PC-9 (cell line): ENCODE measurements around the gene GATAD1. TPM values are rescaled to one million over a fixed set of nuclear protein-coding genes. Genes with fewer than 3 reads are reported as not detected.

Experiments
- BruUV-seq: library from RNA; stranded (reverse); fragments of 400-500 nt; replicated peaks from 2 replicates; lab custom pipeline; 2021; lab: Mats Ljungman, UMichigan
- CTCF ChIA-PET: fragments of 300-600 bp; sonication (Branson Sonifier 250); formaldehyde crosslinking; loops from one replicate; lab custom pipeline; 2022; ENCODE audit warnings: antibody characterized with exemption; lab: Charles Lee
- POLR2A ChIA-PET: fragments of 300-600 bp; sonication (Branson Sonifier 250); formaldehyde crosslinking; loops from one replicate; lab custom pipeline; 2022; ENCODE audit warnings: antibody characterized with exemption; ENCODE audit not compliant: unreplicated experiment; lab: Charles Lee
- DNase-seq, 2 experiments: peaks; one replicate each; pipeline versions ENCODE4 v3.0.0 to v3.0.0-alpha.2; 2015 to 2022; ENCODE audit warnings: mixed read lengths in 1 of 2
- H2AFZ ChIP-seq: fragments of 200-600 bp; sonication (generic); 2 replicates; pipeline ENCODE4 v1.8.1; 2017; ENCODE audit warnings: antibody characterized with exemption
- H3F3A ChIP-seq: fragments of 200-600 bp; sonication (generic); 2 replicates; pipeline ENCODE4 v1.8.1; 2017; ENCODE audit warnings: antibody characterized with exemption, mild to moderate bottlenecking, low read depth; ENCODE audit not compliant: insufficient read depth
- H3K27ac ChIP-seq: fragments of 200-600 bp; sonication (generic); 2 replicates; pipeline ENCODE4 v1.6.1; 2016; ENCODE audit warnings: mixed run types
- H3K27me3 ChIP-seq: fragments of 200-600 bp; sonication (generic); 2 replicates; pipeline ENCODE4 v1.6.1; 2016; ENCODE audit warnings: low read depth, mixed run types; ENCODE audit not compliant: insufficient read depth
- H3K36me3 ChIP-seq: fragments of 200-600 bp; sonication (generic); 2 replicates; pipeline ENCODE4 v1.6.1; 2016; ENCODE audit warnings: low read depth, mixed run types
- H3K4me1 ChIP-seq: fragments of 200-600 bp; sonication (generic); replicated peaks from 2 replicates; pipeline ENCODE4 v1.6.1; 2016; ENCODE audit warnings: mixed run types; ENCODE audit not compliant: insufficient read depth
- H3K4me2 ChIP-seq: fragments of 200-600 bp; sonication (generic); 2 replicates; pipeline ENCODE4 v1.6.1; 2017; ENCODE audit warnings: mixed run types
- H3K4me3 ChIP-seq: fragments of 200-600 bp; sonication (generic); 2 replicates; pipeline ENCODE4 v1.6.1; 2016; ENCODE audit warnings: mixed run types
- H3K79me2 ChIP-seq: fragments of 200-600 bp; sonication (generic); 2 replicates; pipeline ENCODE4 v1.6.1; 2017; ENCODE audit warnings: low read depth, mixed run types
- H3K9me2 ChIP-seq: fragments of 200-600 bp; sonication (generic); 2 replicates; pipeline ENCODE4 v1.8.1; 2017; ENCODE audit warnings: mild to moderate bottlenecking; ENCODE audit not compliant: insufficient read depth
- H3K9me3 ChIP-seq: fragments of 200-600 bp; sonication (generic); 2 replicates; pipeline ENCODE4 v1.8.1; 2016; ENCODE audit warnings: low read depth; ENCODE audit not compliant: insufficient read depth
- H4K20me1 ChIP-seq: fragments of 200-600 bp; sonication (generic); 2 replicates; pipeline ENCODE4 v1.8.1; 2017; ENCODE audit not compliant: insufficient read depth
- EZH2 ChIP-seq: fragments of 200-600 bp; sonication (generic); IDR thresholded peaks from 2 replicates; pipeline ENCODE4 v1.8.0; 2017; ENCODE audit warnings: antibody characterized with exemption, low read depth
- intact Hi-C: fragments of 100-400 bp; cut with micrococcal nuclease; formaldehyde crosslinking; loops from one replicate; pipeline ENCODE4 v1.10.0; 2022; ENCODE audit not compliant: unreplicated experiment
- total RNA-seq: library from RNA; stranded (reverse); gene quantifications from 2 replicates; pipeline ENCODE4 v1.2.3, GENCODE V29; 2021
- TF ChIP-seq, protein P1 (sequence below): fragments of 200-600 bp; sonication (generic); conservative IDR thresholded peaks from 2 replicates; pipeline ENCODE4 v1.6.1; 2017; ENCODE audit warnings: mixed run types, antibody characterized with exemption, mild to moderate bottlenecking, moderate library complexity

The GATAD1 gene
- total RNA-seq, 1 experiment from 2014 or later = 39.4 TPM

DNA sequence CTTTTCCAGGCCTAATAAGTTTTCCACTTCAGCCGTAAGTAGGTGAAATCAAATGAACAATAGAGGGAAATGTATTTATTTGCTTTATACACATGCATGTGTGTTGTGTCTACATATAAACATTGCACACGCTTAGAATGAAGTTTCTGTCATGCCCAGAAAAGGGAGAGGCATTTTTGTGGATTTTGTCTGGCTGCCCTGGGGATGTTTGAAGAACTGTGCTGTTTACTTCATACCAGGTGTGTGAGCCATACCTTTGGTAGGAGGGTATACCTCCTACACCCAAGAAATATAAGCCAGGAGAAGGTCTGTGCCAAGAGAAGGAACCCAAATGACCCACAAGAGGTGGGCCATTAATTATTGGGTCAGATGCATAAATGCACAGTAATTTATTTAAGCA lies 12.8 kb downstream of the GATAD1 start:
- intact Hi-C loops = loop anchor here (2.0 to 5.0 kb wide), 3 partner anchors 67 to 772 kb away; partner anchors contain the start of genes MTERF1, PEX1, RBM48 and VPS50
- Histone ChIP-seq H3K79me2 (no peaks in the 10 kb centered on the region), H4K20me1 (no peaks in the 10 kb centered on the region; the same call in 1 of the 2 replicates), H3K27me3 (no peaks in the 10 kb centered on the region), H2AFZ (no peak overlapping the region), H3K9me3 (no peaks in the 10 kb centered on the region), H3K9me2 (no peaks in the 10 kb centered on the region), H3F3A (peaks cover 22% of the 10 kb centered on the region; the same call in 1 of the 2 replicates), H3K36me3 (no peaks in the 10 kb centered on the region; the same call in 1 of the 2 replicates), H3K4me1 (peaks cover 32% of the 10 kb centered on the region), H3K4me2 (no peak overlapping the region), H3K4me3 (no peak overlapping the region), H3K27ac (no peak overlapping the region)
- no TSS peak for BruUV-seq
- TF ChIP-seq, protein P1, sequence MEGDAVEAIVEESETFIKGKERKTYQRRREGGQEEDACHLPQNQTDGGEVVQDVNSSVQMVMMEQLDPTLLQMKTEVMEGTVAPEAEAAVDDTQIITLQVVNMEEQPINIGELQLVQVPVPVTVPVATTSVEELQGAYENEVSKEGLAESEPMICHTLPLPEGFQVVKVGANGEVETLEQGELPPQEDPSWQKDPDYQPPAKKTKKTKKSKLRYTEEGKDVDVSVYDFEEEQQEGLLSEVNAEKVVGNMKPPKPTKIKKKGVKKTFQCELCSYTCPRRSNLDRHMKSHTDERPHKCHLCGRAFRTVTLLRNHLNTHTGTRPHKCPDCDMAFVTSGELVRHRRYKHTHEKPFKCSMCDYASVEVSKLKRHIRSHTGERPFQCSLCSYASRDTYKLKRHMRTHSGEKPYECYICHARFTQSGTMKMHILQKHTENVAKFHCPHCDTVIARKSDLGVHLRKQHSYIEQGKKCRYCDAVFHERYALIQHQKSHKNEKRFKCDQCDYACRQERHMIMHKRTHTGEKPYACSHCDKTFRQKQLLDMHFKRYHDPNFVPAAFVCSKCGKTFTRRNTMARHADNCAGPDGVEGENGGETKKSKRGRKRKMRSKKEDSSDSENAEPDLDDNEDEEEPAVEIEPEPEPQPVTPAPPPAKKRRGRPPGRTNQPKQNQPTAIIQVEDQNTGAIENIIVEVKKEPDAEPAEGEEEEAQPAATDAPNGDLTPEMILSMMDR = no peak
- no peak for TF ChIP-seq EZH2
- DNase-seq = peak in 1 of 2 experiments; percentile 54
- ChIA-PET CTCF (no interaction called here), POLR2A (no interaction called here)

DNA sequence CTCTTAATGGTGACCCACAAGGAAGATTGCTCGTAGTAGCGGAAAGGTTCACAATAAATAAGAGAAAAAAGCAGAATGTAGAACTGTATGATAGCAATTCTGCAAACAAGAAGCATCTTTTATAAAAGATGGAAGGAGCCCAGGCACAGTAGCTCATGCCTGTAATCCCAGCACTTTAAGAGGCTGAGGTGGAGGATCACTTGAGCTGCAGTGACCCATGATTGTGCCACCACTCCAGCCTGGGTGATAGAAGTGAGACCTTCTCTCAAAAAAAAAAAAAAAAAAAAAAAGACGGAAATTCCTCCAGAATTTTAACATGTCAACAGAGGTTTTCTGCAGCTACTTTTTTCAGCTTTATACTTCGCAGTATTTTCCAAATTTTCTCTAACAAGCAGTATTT lies 13.2 kb downstream of the GATAD1 start:
- POLR2A ChIA-PET = no interaction called here

More for the DNA sequence above, 13.2 kb downstream of the GATAD1 start:
- H4K20me1 ChIP-seq = no peaks in the 10 kb centered on the region; the same call in 1 of the 2 replicates
- TF ChIP-seq EZH2 = no peak
- TF ChIP-seq, protein P1 = no peak
- no peak overlapping the region for H3K4me3 ChIP-seq
- no TSS peak for BruUV-seq
- DNase-seq = no peak
- H3K9me3 ChIP-seq = no peaks in the 10 kb centered on the region
- no peak overlapping the region for H3K4me2 ChIP-seq
- no peak overlapping the region for H2AFZ ChIP-seq
- CTCF ChIA-PET = interaction anchor here (0.5 to 0.6 kb wide), 2 partner anchors 733 to 927 kb away, joined by 6 to 10 read pairs; no protein-coding TSS in a partner anchor
- H3K27ac ChIP-seq = no peak overlapping the region
- H3K9me2 ChIP-seq = no peaks in the 10 kb centered on the region
- no peaks in the 10 kb centered on the region for H3K79me2 ChIP-seq
- intact Hi-C loops = loop anchor here (2.0 to 5.0 kb wide), 3 partner anchors 67 to 772 kb away; partner anchors contain the start of genes MTERF1, PEX1, RBM48 and VPS50
- no peaks in the 10 kb centered on the region for H3K27me3 ChIP-seq
- no peaks in the 10 kb centered on the region; the same call in 1 of the 2 replicates for H3K36me3 ChIP-seq
- H3F3A ChIP-seq = peaks cover 22% of the 10 kb centered on the region; the same call in 1 of the 2 replicates
- peaks cover 34% of the 10 kb centered on the region for H3K4me1 ChIP-seq
